ENCODE measurements around the gene SNX24. TPM values are rescaled to one million over a fixed set of nuclear protein-coding genes. Genes with fewer than 3 reads are reported as not detected.

SNX24 gene
- total RNA-seq, 1 donor: 29.8 TPM

- no peak overlapping the region for H3K4me3 ChIP-seq (ENCODE audit: low read depth, low read length)
- TF ChIP-seq, protein P1, sequence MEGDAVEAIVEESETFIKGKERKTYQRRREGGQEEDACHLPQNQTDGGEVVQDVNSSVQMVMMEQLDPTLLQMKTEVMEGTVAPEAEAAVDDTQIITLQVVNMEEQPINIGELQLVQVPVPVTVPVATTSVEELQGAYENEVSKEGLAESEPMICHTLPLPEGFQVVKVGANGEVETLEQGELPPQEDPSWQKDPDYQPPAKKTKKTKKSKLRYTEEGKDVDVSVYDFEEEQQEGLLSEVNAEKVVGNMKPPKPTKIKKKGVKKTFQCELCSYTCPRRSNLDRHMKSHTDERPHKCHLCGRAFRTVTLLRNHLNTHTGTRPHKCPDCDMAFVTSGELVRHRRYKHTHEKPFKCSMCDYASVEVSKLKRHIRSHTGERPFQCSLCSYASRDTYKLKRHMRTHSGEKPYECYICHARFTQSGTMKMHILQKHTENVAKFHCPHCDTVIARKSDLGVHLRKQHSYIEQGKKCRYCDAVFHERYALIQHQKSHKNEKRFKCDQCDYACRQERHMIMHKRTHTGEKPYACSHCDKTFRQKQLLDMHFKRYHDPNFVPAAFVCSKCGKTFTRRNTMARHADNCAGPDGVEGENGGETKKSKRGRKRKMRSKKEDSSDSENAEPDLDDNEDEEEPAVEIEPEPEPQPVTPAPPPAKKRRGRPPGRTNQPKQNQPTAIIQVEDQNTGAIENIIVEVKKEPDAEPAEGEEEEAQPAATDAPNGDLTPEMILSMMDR (IDR thresholded peaks at IDR 0.05; ENCODE audit: insufficient read depth, low read depth, low read length): no peak
- DNase-seq (ENCODE audit: low read depth): no peak
Observed at GRCh38 chr5:123047706-123048105, 202.3 kb downstream of the SNX24 start.

- TF ChIP-seq, protein P1 (IDR thresholded peaks at IDR 0.05; ENCODE audit: insufficient read depth, low read depth, low read length): no peak
- no peak for DNase-seq (ENCODE audit: low read depth)
- H3K4me3 ChIP-seq (ENCODE audit: low read depth, low read length): no peak overlapping the region
Observed at GRCh38 chr5:123051206-123051605, 205.8 kb downstream of the SNX24 start.

Small RNA genes lying within 50 kb of the gene (small RNA-seq; reads per million reads assigned to genes)
- not detected for gene RN7SL689P

Other genes starting within 250 kb of the SNX24 start
- 65.4 and 66.9 TPM in 2 replicates for gene SNX2, start 70.5 kb upstream of the SNX24 start, total RNA-seq
- 42.5 and 57.0 TPM in 2 replicates for gene PPIC, start 191.1 kb downstream of the SNX24 start, total RNA-seq
- under 0.01 and 0.32 TPM in 2 replicates for gene PRDM6, start 243.6 kb downstream of the SNX24 start, total RNA-seq

All from fibroblast of villous mesenchyme (primary cell).